ENCODE measurements around the gene MGST1. TPM values are rescaled to one million over a fixed set of nuclear protein-coding genes. Genes with fewer than 3 reads are reported as not detected.

Gene MGST1
- total and polyA plus RNA-seq, 12 donors = 197 to 6,375 (median 824) TPM

- H3K9me3 ChIP-seq (replicated peaks in 1 of 3) = no peaks in the 10 kb centered on the region
- no peaks in the 10 kb centered on the region for H3K36me3 ChIP-seq (replicated peaks in 1 of 2)
- no peak for DNase-seq
- TF ChIP-seq POLR2A (IDR thresholded peaks at IDR 0.05) = no peak
- TF ChIP-seq CTCF (IDR thresholded peaks at IDR 0.05) = no peak
- H3K4me3 ChIP-seq = no peak overlapping the region
- WGBS, 4 donors = 66 to 94% (median 73%) methylated on average over 1 of the region's 1 CpG
- H3K27me3 ChIP-seq = no peaks in the 10 kb centered on the region
- intact Hi-C loops (cut with DNase I) = no loop called here
- H3K4me1 ChIP-seq (replicated peaks in 1 of 2) = no peaks in the 10 kb centered on the region
- no peak overlapping the region for H3K27ac ChIP-seq
These were observed 36.5 kb upstream of the MGST1 start for GRCh38 chr12:16310934-16311333.

GRCh38 chr12:16323010-16323409 is 24.4 kb upstream of the MGST1 start:
- no peak for TF ChIP-seq POLR2A (IDR thresholded peaks at IDR 0.05)
- Histone ChIP-seq H3K27me3 (no peaks in the 10 kb centered on the region), H3K36me3 (replicated peaks in 1 of 2) (no peaks in the 10 kb centered on the region), H3K27ac (no peak overlapping the region), H3K4me1 (replicated peaks in 1 of 2) (no peaks in the 10 kb centered on the region), H3K9me3 (replicated peaks in 1 of 3) (no peaks in the 10 kb centered on the region), H3K4me3 (no peak overlapping the region)
- 88 to 94% (median 90%) methylated on average over 1 of the region's 1 CpG for WGBS, 4 donors
- DNase-seq = no peak
- intact Hi-C loops (cut with DNase I) = no loop called here

- Histone ChIP-seq H3K4me3 (no peak overlapping the region), H3K9me3 (replicated peaks in 1 of 3) (no peaks in the 10 kb centered on the region), H3K36me3 (replicated peaks in 1 of 2) (no peaks in the 10 kb centered on the region), H3K27ac (no peak overlapping the region), H3K27me3 (no peaks in the 10 kb centered on the region), H3K4me1 (replicated peaks in 1 of 2) (no peaks in the 10 kb centered on the region)
- no peak for DNase-seq
- intact Hi-C loops (cut with DNase I) = no loop called here
- 76 to 90% (median 81%) methylated on average over 2 of the region's 2 CpGs for WGBS, 4 donors
- TF ChIP-seq CTCF (IDR thresholded peaks at IDR 0.05) (no peak), POLR2A (IDR thresholded peaks at IDR 0.05) (no peak)
These were observed 23.8 kb upstream of the MGST1 start for GRCh38 chr12:16323638-16324037.

- 68 to 78% (median 73%) methylated on average over 5 of the region's 5 CpGs for WGBS, 4 donors
- no peaks in the 10 kb centered on the region for H3K36me3 ChIP-seq (replicated peaks in 1 of 2)
- intact Hi-C loops (cut with DNase I) = no loop called here
- H3K4me1 ChIP-seq (replicated peaks in 1 of 2) = no peaks in the 10 kb centered on the region
- TF ChIP-seq CTCF (IDR thresholded peaks at IDR 0.05) (no peak), POLR2A (IDR thresholded peaks at IDR 0.05) (no peak)
- no peak overlapping the region for H3K4me3 ChIP-seq
- no peak overlapping the region for H3K27ac ChIP-seq
- no peaks in the 10 kb centered on the region for H3K27me3 ChIP-seq
- no peak for DNase-seq
- H3K9me3 ChIP-seq (replicated peaks in 1 of 3) = no peaks in the 10 kb centered on the region
These were observed 23.2 kb upstream of the MGST1 start for GRCh38 chr12:16324272-16324671.

GRCh38 chr12:16324772-16325171 is 22.7 kb upstream of the MGST1 start:
- Histone ChIP-seq H3K9me3 (replicated peaks in 1 of 3) (no peaks in the 10 kb centered on the region), H3K4me1 (replicated peaks in 1 of 2) (no peaks in the 10 kb centered on the region), H3K27me3 (no peaks in the 10 kb centered on the region), H3K4me3 (no peak overlapping the region), H3K36me3 (replicated peaks in 1 of 2) (no peaks in the 10 kb centered on the region), H3K27ac (no peak overlapping the region)
- intact Hi-C loops (cut with DNase I) = no loop called here
- 91 to 98% (median 95%) methylated on average over 3 of the region's 3 CpGs for WGBS, 4 donors
- no peak for DNase-seq
- TF ChIP-seq POLR2A (IDR thresholded peaks at IDR 0.05) = no peak
- TF ChIP-seq CTCF (IDR thresholded peaks at IDR 0.05) = no peak

Measured in adrenal gland (tissue), 12 donors.